ENCODE measurements around the gene C1orf226. TPM values are rescaled to one million over a fixed set of nuclear protein-coding genes. Genes with fewer than 3 reads are reported as not detected.

C1orf226 gene
- total and polyA plus RNA-seq, 9 of the 15 experiments (the other 6 are each of a cell fraction or from before 2014, with no cell fraction given) = 0.10 to 1.4 (median 0.47) TPM

DNA sequence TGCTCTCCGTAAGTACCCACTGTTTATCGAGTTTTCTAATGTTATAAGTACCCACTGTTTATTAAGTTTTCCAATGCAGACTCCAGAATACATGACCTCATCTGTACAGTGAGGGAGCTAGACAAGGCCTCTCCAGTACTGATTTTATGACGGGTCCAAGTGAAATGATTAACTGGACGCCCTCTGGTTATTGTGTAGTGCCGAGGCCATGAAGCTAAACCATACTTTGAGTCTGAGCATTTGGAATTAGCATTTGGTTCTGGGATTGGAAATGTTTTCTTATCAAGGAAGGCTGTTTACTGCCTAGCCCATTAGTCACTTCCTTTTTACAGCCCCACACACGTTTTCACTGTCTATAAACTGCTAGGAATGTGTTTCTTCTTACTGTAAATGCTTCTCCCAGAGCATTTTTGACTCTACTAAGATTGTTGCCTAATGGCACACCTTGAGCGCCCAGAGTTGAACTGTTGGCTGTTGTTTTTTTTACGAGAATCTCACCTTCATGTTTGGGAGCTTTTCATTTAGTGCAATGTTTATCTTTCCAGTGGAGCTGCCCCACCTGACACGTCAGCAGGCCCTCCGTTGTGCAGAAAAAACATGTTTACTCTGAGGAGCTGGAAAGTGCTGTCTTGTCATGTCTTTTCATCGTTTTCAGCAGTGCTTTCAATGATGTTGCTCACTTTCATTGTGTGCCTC, 31.7 kb upstream of the C1orf226 start (continued):
- TF ChIP-seq THAP12 (CRISPR knock-in tag; IDR thresholded peaks at IDR 0.05) = no peak
- no peak for TF ChIP-seq IRF1 (CRISPR knock-in tag; IDR thresholded peaks at IDR 0.05; ENCODE audit: borderline replicate concordance)
- TF ChIP-seq GATAD2A (IDR thresholded peaks at IDR 0.05) = no peak
- TF ChIP-seq ZNF589 (CRISPR knock-in tag; IDR thresholded peaks at IDR 0.05; ENCODE audit: low read depth) = peak; percentile 76; the same call in 1 of the 2 replicates
- no peak for TF ChIP-seq KLF13 (tag; IDR thresholded peaks at IDR 0.05; ENCODE audit: borderline replicate concordance, low read depth)
- 0 out of 4 replicates have a peak, but pooled peaks of 1 of the 2 experiments have one; percentile 40 for TF ChIP-seq ZNF639 (CRISPR knock-in tag; conservative IDR thresholded peaks at IDR 0.05 in 1 of 2, IDR thresholded peaks at IDR 0.05 in 1 of 2)
- no peak for TF ChIP-seq HNRNPLL (IDR thresholded peaks at IDR 0.05; ENCODE audit: low read depth, low read length, poor library complexity, severe bottlenecking)
- no peak for TF ChIP-seq ASH1L (IDR thresholded peaks at IDR 0.05; ENCODE audit: borderline replicate concordance, low read depth, partially characterized antibody)
- no peak for TF ChIP-seq HNRNPL (IDR thresholded peaks at IDR 0.05; ENCODE audit: low read depth, low read length)
- no peak for TF ChIP-seq NR4A1 (CRISPR knock-in tag; IDR thresholded peaks at IDR 0.05)
- TF ChIP-seq NR4A1 (tag; IDR thresholded peaks at IDR 0.05) = no peak
- TF ChIP-seq ETV5 (CRISPR knock-in tag; IDR thresholded peaks at IDR 0.05; ENCODE audit: low read depth) = peak; percentile 81
- no peak for TF ChIP-seq ATF1 (CRISPR knock-in tag; IDR thresholded peaks at IDR 0.05)
- peak; percentile 40; the same call in 1 of the 2 replicates for TF ChIP-seq ATF1 (tag; IDR thresholded peaks at IDR 0.05)
- TF ChIP-seq E2F1 (CRISPR knock-in tag; IDR thresholded peaks at IDR 0.05) = no peak
- peak; percentile 63 for TF ChIP-seq DPF2 (IDR thresholded peaks at IDR 0.05)
- no peak for TF ChIP-seq RBFOX2 (IDR thresholded peaks at IDR 0.05; ENCODE audit: low read depth, low read length)
